NCI-H226 (cell line): ENCODE data around the gene SGSH.

ENCODE experiments used
- DNase-seq: peaks from one replicate; pipeline ENCODE4 v3.0.0-alpha.2; 2015

The SGSH gene

DNA sequence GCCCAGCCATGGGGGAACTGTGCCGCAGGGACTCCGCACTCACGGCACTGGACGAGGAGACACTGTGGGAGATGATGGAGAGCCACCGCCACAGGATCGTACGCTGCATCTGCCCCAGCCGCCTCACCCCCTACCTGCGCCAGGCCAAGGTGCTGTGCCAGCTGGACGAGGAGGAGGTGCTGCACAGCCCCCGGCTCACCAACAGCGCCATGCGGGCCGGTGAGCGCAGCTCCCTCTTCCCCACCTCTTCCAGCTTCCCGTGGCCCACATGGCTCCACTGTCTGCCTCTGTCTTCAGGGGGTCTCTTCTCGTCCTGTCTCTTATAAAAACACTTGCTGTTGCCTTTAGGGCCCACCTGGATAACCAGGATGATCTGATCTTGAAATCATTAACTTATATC is 38.7 kb downstream of the SGSH start:
- no peak for DNase-seq

DNA sequence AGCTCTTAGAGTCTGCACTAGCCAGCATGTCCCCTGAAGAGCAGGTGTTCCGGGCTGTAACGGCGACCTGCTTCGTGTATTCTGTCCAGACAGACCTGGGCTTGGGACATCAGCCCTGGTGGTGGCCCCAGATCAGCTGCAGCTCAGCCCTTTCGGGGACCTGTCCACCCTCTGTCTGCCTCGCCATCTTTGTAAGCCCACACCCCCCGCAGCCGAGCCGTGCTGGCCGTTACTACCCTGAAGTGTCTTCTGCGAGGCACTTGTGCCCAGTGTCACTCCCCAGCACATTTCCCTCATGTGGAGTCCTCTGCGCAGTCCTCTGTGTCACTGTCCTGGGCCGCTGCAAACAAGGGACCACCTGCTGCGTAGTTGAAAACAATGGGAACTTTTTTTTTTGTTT is 39.9 kb downstream of the SGSH start:
- DNase-seq = no peak

DNA sequence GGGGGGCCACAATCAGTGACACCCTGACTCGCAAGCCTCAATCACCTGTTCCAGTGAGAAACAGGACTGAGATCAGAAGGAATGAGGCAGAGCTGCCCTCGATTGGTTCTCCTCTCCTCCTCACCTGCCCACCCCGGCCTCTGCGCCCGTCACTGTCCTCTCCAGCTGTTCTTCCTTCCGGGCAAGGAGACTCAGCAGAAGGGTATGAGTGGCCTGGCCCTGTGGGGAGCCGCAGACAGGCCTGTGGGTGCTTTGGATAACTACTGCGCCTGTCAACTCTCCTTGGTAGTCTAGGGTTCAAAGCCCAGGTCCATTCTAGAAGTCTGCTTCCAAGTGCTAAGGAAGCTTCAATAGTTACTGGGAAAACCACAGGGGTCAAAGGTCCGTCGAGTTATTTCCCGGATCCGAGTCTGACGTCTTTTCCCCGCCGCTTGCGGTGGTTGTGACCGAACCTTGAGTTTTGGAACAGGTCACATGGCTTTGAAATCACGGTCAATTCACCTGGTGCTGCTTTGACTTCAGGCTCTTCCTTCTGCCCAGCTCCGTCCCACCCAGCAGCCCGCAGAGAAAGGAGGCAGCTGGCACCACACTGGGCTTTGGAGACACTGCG is 42.0 kb downstream of the SGSH start:
- no peak for DNase-seq

DNA sequence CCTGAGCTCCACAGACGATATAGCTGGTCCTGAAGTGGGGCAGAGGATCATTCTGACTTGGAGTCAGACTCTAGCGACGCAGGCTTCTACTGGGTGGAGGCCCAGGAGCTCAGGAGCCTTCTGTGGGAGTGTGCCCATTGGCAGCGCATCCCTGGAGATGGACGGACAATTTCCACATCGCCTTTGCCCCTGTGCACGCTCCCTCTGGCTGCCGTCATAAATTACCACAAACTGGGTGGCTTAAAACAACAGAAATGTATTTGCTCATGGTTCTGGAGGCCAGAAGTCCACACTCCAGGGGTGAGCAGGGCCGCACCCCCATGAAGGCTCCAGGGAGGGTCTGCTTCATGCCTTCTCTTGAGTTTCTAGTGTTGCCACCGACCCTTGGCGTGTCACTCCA is 43.4 kb downstream of the SGSH start:
- DNase-seq = no peak

DNA sequence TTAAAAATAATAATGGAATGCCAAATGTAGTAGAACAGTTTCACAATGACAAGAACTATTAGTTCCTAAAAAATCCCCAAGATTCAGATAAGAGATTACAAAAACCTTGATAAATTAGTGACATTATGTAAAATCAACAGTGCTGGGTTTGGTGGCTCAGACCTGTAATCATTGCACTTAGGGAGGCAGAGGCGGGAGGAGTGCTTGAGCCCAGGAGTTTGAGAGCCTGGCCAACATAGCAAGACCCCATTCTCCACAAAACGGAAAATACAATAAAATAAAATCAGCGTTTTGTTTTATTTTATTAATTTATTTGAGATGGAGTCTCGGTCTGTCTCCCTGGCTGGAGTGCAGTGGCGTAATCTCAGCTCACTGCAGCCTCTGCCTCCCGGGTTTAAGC is 46.2 kb downstream of the SGSH start:
- DNase-seq = no peak

DNA sequence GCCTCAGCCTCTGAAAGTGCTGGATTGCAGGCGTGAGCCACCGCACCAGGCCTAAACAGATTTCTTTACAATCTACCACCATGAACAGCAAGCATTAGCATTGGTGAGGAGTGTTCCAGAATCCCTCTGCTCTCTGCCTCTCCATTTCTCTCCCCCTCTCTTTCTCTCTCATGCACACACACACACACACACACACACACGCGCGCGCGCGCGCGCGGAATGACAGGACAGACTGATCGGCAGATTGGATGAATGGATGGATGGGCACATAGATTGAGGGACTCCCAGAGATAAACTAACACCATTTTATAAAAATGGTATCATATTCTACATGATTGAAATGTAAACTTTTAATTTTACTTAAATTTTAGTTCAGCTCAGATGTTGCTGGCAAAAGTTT is 47.0 kb downstream of the SGSH start:
- no peak for DNase-seq

DNA sequence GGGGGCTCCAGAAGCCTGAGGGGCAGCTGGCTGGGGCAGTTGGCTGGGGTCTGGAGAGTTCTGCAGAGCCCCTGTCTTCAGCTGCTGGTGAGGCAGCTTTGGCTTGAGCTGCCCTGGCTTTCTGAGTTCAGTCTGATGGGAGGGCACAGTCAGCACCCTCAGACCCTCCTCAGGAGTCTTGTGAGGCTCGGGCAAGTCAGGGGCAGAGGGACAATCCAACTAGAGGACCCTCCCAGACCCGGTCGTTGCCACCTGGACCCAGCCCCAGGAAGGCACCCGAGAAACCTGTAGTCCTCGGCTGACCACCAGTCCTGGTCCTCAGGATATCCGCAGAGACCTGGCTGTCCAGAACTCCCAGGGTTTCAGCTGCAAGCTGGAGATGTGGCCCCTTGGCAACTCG is 48.5 kb downstream of the SGSH start:
- no peak for DNase-seq

DNA sequence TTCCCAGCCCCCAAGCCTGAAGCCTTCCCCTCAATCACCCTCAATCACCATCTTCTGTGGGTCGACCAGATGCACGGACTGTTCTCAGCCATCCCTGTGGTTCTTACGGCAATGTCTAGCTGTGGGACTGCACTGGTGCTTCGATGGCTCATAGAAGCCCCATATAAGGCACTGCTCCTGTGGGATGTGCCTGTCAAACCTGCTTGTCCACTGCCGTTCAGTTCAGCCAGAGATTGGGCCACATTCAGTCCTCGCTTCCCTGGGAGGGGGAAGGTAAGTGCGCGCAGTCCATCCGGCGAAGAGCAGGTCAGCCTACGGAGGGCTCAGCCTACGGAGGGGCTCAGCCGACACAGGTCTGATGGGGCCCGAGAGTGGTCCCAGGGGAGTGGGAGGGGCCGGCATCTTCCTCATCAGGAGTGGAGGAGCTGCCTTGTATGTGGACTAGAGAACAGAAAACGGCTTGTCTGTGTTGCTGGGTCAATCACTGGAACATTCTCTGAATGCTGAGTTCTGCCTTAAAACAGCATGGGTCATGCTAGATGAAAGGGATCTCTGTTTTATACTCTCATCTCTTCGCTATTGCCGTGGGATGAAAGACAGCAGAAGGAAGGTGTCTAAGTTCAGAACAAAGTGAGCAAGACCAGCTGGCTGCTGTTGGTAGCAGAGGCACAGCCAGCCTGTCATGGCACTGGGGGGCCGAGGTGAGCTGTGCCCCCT is 50.2 kb downstream of the SGSH start, which contains the start of gene CARD14:
TSS of gene CARD14 (plus strand) at position 247 of the 717 bp plus-strand sequence. CDS start 11,409 bp downstream, outside the sequence.
- no peak for DNase-seq

DNA sequence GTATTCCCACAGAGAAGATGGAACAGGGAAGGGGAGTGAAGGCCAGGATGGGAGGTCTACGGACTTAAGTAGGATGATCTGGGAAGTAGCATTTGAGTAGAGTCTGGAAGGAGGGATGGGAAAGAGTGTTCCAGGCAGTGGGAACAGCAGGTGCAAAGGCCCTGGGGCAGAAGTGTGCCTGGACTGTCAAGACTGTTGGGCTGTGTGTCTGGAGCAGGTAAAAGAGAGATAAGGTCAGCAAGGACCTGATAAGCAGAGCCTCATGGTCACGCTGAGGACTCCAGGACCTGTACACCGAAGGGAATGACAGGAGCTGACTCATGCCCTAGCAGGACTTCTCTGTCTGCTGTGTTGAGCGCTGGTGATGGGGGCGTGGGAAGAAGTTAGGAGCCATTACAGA is 51.0 kb downstream of the SGSH start:
- DNase-seq = no peak

DNA sequence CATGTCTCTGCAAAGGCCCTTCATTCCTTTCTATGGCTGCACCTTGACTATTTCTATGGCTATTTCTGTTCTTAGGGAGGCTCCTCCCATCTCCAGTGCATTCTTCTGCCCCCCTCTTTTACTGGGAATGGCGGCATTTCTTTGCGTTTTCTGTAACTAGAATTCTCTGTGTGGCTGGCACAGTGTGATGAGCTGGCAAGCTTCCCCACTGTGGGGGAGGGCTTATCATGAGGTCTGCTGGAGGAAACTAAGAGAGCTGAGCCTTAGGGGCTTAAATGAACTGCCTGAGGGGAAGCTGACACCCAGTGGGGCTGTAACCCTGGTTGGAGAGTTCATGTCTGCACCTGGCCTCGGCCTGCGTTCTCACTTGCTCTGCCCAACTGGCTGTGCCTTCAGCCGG is 51.8 kb downstream of the SGSH start:
- peak; percentile 21 for DNase-seq

DNA sequence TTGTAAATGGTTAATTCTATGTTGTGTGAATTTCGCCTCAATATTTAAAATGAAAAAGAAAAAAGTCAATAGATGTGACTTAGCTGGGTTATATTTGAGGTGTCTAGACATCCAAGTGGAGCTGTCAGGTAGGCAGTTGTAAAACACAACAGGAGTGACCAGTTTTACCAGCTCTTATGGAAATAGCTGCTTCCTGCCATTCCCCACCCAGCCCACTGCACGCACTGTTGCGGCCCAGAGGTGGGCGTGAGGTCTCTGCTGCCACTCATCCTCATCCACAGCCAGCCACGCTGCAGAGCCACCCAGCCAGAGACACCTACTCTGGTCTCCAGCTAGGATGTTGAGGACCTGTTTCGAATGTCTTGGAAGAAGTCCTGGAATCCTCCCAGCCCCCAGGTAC is 53.7 kb downstream of the SGSH start:
- no peak for DNase-seq

DNA sequence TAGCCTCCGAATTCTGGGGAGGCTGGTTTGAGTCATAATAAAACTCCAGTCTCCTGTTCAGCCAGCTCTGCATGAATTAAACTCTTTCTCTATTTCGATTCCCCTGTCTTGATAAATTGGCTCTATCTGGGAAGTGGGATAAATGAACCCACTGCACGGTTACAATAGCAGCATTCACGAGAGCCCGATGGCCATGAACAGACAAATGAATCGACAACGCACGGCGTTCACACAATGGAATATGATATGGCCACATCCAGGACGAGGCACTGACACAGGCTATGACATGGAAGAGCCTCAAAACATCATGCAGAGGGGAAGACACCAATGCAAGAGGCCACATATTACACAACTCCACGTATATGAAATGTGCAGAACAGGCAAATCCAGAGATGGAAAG is 55.9 kb downstream of the SGSH start:
- no peak for DNase-seq

DNA sequence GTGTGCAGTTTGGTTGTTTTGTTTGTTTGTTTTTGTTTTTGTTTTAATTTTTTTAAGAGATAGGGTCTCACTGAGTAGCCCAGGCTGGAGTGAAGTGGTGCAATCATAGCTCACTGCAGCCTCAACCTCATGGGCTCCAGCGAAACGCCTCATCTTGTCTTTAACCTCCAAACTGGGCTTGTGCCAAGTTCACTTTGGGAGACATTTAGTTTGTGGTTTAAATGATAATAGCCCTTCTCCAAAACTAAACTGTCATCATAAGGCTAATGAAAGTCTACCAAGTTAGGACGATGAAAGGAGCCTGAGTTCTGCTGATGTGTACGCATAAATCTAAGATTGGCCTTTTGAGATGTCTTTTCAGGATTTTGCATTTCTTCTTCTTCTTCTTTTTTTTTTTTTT is 56.8 kb downstream of the SGSH start:
- DNase-seq = no peak

DNA sequence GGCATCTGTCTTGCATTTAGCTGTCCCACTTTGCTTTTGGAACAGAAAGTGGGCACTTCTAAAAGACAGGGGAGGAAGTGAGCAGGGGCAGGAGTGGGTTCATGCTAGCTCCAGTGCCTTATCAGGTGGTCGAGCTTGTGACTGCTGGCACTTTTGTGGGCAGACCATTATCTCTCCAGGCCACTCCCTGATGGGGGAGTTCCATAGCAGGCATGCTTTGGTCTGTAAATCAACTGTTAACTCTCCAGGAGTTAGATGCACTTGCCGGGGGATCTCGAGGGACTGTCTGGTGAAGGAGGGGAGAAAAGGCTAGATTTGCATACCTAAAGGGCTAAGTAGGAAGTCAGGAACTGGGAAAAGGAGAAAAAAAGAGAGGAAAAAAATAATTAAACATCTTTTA is 59.6 kb downstream of the SGSH start:
- peak; percentile 40 for DNase-seq
